ENCODE results near the gene NAXE. TPM values are rescaled to one million over a fixed set of nuclear protein-coding genes. Genes with fewer than 3 reads are reported as not detected.
A peak's percentile ranks its signal among the peaks of the same experiment; 100 is the strongest.

NAXE gene
- total RNA-seq, 2 experiments from 2014 or later, result 79.9 to 82.0 TPM

- no peaks in the 10 kb centered on the region for H3K36me3 Mint-ChIP-seq (ENCODE audit: low read depth)
- no peak for ATAC-seq
- H3K4me3 Mint-ChIP-seq, result no peak overlapping the region
- H3K9me3 Mint-ChIP-seq (ENCODE audit: low read depth), result no peaks in the 10 kb centered on the region
- intact Hi-C loops (cut with DNase I, micrococcal nuclease), result no loop called here
- POLR2A ChIA-PET, result no interaction called here
- no peak overlapping the region for H3K27ac Mint-ChIP-seq
- H3K4me1 Mint-ChIP-seq, result no peaks in the 10 kb centered on the region
- no peak for DNase-seq
- peaks cover 41% of the 10 kb centered on the region for H3K27me3 Mint-ChIP-seq
- CTCF ChIA-PET, result interaction anchor here (0.8 to 1.0 kb wide), 2 partner anchors 11 to 25 kb away, joined by 4 read pairs; no protein-coding TSS in a partner anchor
Measured at GRCh38 chr1:156632355-156632754, 40.8 kb downstream of the NAXE start.

- no peaks in the 10 kb centered on the region for H3K9me3 Mint-ChIP-seq (ENCODE audit: low read depth)
- no peak overlapping the region for H3K27ac Mint-ChIP-seq
- H3K4me1 Mint-ChIP-seq, result peaks cover 17% of the 10 kb centered on the region
- DNase-seq, result no peak
- ATAC-seq, result no peak
- POLR2A ChIA-PET, result no interaction called here
- intact Hi-C loops (cut with DNase I, micrococcal nuclease), result no loop called here
- CTCF ChIA-PET, result interaction anchor here (0.6 to 2.0 kb wide), 4 partner anchors 10 to 19 kb away, joined by 3 to 8 read pairs (median 5); no protein-coding TSS in a partner anchor
- H3K4me3 Mint-ChIP-seq, result no peak overlapping the region
- H3K27me3 Mint-ChIP-seq, result peaks cover 61% of the 10 kb centered on the region
- no peaks in the 10 kb centered on the region for H3K36me3 Mint-ChIP-seq (ENCODE audit: low read depth)
Measured at GRCh38 chr1:156638189-156638985, 46.8 kb downstream of the NAXE start.

- Mint-ChIP-seq H3K36me3 (ENCODE audit: low read depth) (no peaks in the 10 kb centered on the region), H3K27ac (no peak overlapping the region), H3K9me3 (ENCODE audit: low read depth) (no peaks in the 10 kb centered on the region), H3K4me3 (no peak overlapping the region), H3K4me1 (peaks cover 22% of the 10 kb centered on the region), H3K27me3 (peaks cover 68% of the 10 kb centered on the region)
- ATAC-seq (no peak), DNase-seq (no peak)
- ChIA-PET POLR2A (no interaction called here), CTCF (interaction anchor here (0.6 to 2.0 kb wide), 4 partner anchors 13 to 91 kb away, joined by 4 to 5 read pairs (median 4); no protein-coding TSS in a partner anchor)
- intact Hi-C loops (cut with DNase I, micrococcal nuclease), result no loop called here
Measured at GRCh38 chr1:156639601-156640101, 48.1 kb downstream of the NAXE start.

- intact Hi-C loops (cut with DNase I, micrococcal nuclease), result no loop called here
- Mint-ChIP-seq H3K4me3 (peak overlapping the region; percentile 53), H3K27ac (no peak overlapping the region), H3K9me3 (ENCODE audit: low read depth) (no peaks in the 10 kb centered on the region), H3K36me3 (ENCODE audit: low read depth) (no peaks in the 10 kb centered on the region), H3K27me3 (peaks cover 75% of the 10 kb centered on the region), H3K4me1 (peaks cover 22% of the 10 kb centered on the region)
- ATAC-seq (no peak), DNase-seq (no peak)
- POLR2A ChIA-PET, result no interaction called here
- CTCF ChIA-PET, result interaction anchor here (0.7 to 1.6 kb wide), 4 partner anchors 14 to 49 kb away, joined by 3 to 5 read pairs (median 4); no protein-coding TSS in a partner anchor
Measured at GRCh38 chr1:156640842-156641706, 49.5 kb downstream of the NAXE start.

- DNase-seq (peak; percentile 48), ATAC-seq (peak; percentile 45)
- intact Hi-C loops (cut with DNase I, micrococcal nuclease), result no loop called here
- ChIA-PET CTCF (interaction anchor here (0.6 to 1.6 kb wide), 5 partner anchors 12 to 48 kb away, joined by 3 to 5 read pairs (median 3); no protein-coding TSS in a partner anchor), POLR2A (no interaction called here)
- peaks cover 22% of the 10 kb centered on the region for H3K4me1 Mint-ChIP-seq
- H3K27me3 Mint-ChIP-seq, result peaks cover 75% of the 10 kb centered on the region
- H3K4me3 Mint-ChIP-seq, result peak within 1 kb of the TSS; percentile 53
- no peaks in the 10 kb centered on the region for H3K9me3 Mint-ChIP-seq (ENCODE audit: low read depth)
- no peaks in the 10 kb centered on the region for H3K36me3 Mint-ChIP-seq (ENCODE audit: low read depth)
- H3K27ac Mint-ChIP-seq, result no peak within 1 kb of the TSS
Measured at GRCh38 chr1:156641761-156642264, 50.2 kb downstream of the NAXE start, which contains the start of gene BCAN. TSS of gene BCAN (plus strand) at chr1:156642117. CDS start at chr1:156646055, 3,938 bp downstream.

- Mint-ChIP-seq H3K9me3 (ENCODE audit: low read depth) (no peaks in the 10 kb centered on the region), H3K36me3 (ENCODE audit: low read depth) (no peaks in the 10 kb centered on the region), H3K27ac (no peak overlapping the region), H3K4me1 (peaks cover 22% of the 10 kb centered on the region), H3K27me3 (peaks cover 76% of the 10 kb centered on the region), H3K4me3 (no peak overlapping the region)
- intact Hi-C loops (cut with DNase I, micrococcal nuclease), result no loop called here
- ATAC-seq, result peak; percentile 9
- ChIA-PET CTCF (interaction anchor here (0.6 to 2.6 kb wide), 13 partner anchors 10 to 124 kb away, joined by 3 to 14 read pairs (median 6); no protein-coding TSS in a partner anchor), POLR2A (no interaction called here)
- DNase-seq, result no peak
Measured at GRCh38 chr1:156642265-156643048, 50.9 kb downstream of the NAXE start.

GRCh38 chr1:156643049-156643777, 51.6 kb downstream of the NAXE start:
- peaks cover 22% of the 10 kb centered on the region for H3K4me1 Mint-ChIP-seq
- ChIA-PET POLR2A (no interaction called here), CTCF (interaction anchor here (0.7 to 2.6 kb wide), 13 partner anchors 11 to 123 kb away, joined by 3 to 14 read pairs (median 6); no protein-coding TSS in a partner anchor)
- H3K36me3 Mint-ChIP-seq (ENCODE audit: low read depth), result no peaks in the 10 kb centered on the region
- H3K9me3 Mint-ChIP-seq (ENCODE audit: low read depth), result no peaks in the 10 kb centered on the region
- DNase-seq, result no peak
- intact Hi-C loops (cut with DNase I, micrococcal nuclease), result no loop called here
- ATAC-seq, result no peak
- H3K27ac Mint-ChIP-seq, result no peak overlapping the region
- H3K4me3 Mint-ChIP-seq, result no peak overlapping the region
- peaks cover 80% of the 10 kb centered on the region for H3K27me3 Mint-ChIP-seq

- no peaks in the 10 kb centered on the region for H3K36me3 Mint-ChIP-seq (ENCODE audit: low read depth)
- H3K27me3 Mint-ChIP-seq, result peaks cover 79% of the 10 kb centered on the region
- POLR2A ChIA-PET, result no interaction called here
- ATAC-seq (peak; percentile 81), DNase-seq (peak; percentile 56)
- H3K9me3 Mint-ChIP-seq (ENCODE audit: low read depth), result no peaks in the 10 kb centered on the region
- no peak overlapping the region for H3K4me3 Mint-ChIP-seq
- intact Hi-C loops (cut with DNase I, micrococcal nuclease), result no loop called here
- peaks cover 22% of the 10 kb centered on the region for H3K4me1 Mint-ChIP-seq
- H3K27ac Mint-ChIP-seq, result no peak overlapping the region
- CTCF ChIA-PET, result interaction anchor here (0.9 to 2.6 kb wide), 12 partner anchors 11 to 46 kb away, joined by 3 to 14 read pairs (median 7); no protein-coding TSS in a partner anchor
Measured at GRCh38 chr1:156643778-156644092, 52.2 kb downstream of the NAXE start.

Measured in activated CD4-positive, alpha-beta T cell treated with anti-CD3 and anti-CD28 coated beads for 36 hours (primary cell).